GM12878 (cell line): ENCODE results near the gene SLC35E2B. TPM values are rescaled to one million over a fixed set of nuclear protein-coding genes. Genes with fewer than 3 reads are reported as not detected.

Source experiments
- ATAC-seq: fragments of 200-7000 bp; cut with Tn5 transposase; 3 replicates; pipeline ENCODE4 v1.9.1; 2020; ENCODE audit warnings: mild to moderate bottlenecking, moderate library complexity
- BruUV-seq: library from RNA; stranded (reverse); fragments of 400-500 nt; replicated peaks from 2 replicates; lab custom pipeline; 2021; lab: Mats Ljungman, UMichigan
- CTCF ChIA-PET: fragments of 300-600 bp; sonication (Branson Sonifier 250); formaldehyde crosslinking; extraction: SDS; loops from one replicate; lab custom pipeline; 2021; ENCODE audit warnings: inconsistent platforms; lab: Yijun Ruan, JAX
- POLR2A ChIA-PET: fragments of 350-600 bp; formaldehyde crosslinking; extraction: SDS; loops from one replicate; lab custom pipeline; 2021; ENCODE audit warnings: inconsistent platforms; lab: Charles Lee
- RAD21 ChIA-PET: fragments of 300-600 bp; sonication (Branson Sonifier 250); formaldehyde crosslinking; loops from one replicate; lab custom pipeline; 2023; ENCODE audit warnings: antibody characterized with exemption; ENCODE audit not compliant: unreplicated experiment; lab: Charles Lee
- SMC1A ChIA-PET: fragments of 300-600 bp; sonication (Branson Sonifier 250); formaldehyde crosslinking; loops from one replicate; lab custom pipeline; 2023; ENCODE audit not compliant: unreplicated experiment, uncharacterized antibody; lab: Charles Lee
- DNase-seq: peaks from one replicate; pipeline ENCODE4 v3.0.0-alpha.2; 2011; ENCODE audit warnings: low read depth, low spot score
- FAIRE-seq: peaks from 3 replicates; lab custom pipeline; 2011; peaks lifted over from hg19 to GRCh38; lab: Jason Lieb, UNC
- H2AFZ ChIP-seq: 2 replicates; pipeline ENCODE4 v1.6.0; 2011; ENCODE audit warnings: low read depth, low read length, control low read depth; ENCODE audit not compliant: control insufficient read depth
- H3K27ac ChIP-seq: 2 replicates; pipeline ENCODE4 v1.5.1; 2011; ENCODE audit warnings: control low read depth; ENCODE audit not compliant: control insufficient read depth, insufficient read depth
- H3K27me3 ChIP-seq, 2 experiments: replicated peaks in 1 of 2; 2 replicates each; pipeline versions ENCODE4 v1.6.0 to v1.6.1; 2011; ENCODE audit warnings: low read length in 1 of 2; ENCODE audit not compliant: control insufficient read depth in 2 of 2, insufficient read depth in 2 of 2
- H3K36me3 ChIP-seq, 2 experiments: 2 replicates each; pipeline ENCODE4 v1.5.1; 2011; ENCODE audit warnings: low read length in 1 of 2; ENCODE audit not compliant: control insufficient read depth in 2 of 2, insufficient read depth in 2 of 2
- H3K4me1 ChIP-seq: 2 replicates; pipeline ENCODE4 v1.6.1; 2011; ENCODE audit warnings: mild to moderate bottlenecking, low read length, moderate library complexity, mixed read lengths; ENCODE audit not compliant: control insufficient read depth, insufficient read depth
- H3K4me2 ChIP-seq: 2 replicates; pipeline ENCODE4 v1.6.0; 2011; ENCODE audit warnings: control low read depth; ENCODE audit not compliant: control insufficient read depth, insufficient read depth
- H3K4me3 ChIP-seq: fragments of 200-600 bp; sonication (generic); 2 replicates; pipeline ENCODE4 v1.5.1; 2016
- H3K79me2 ChIP-seq: 2 replicates; pipeline ENCODE4 v1.6.0; 2011; ENCODE audit warnings: low read length; ENCODE audit not compliant: control insufficient read depth, insufficient read depth
- H3K9ac ChIP-seq: 2 replicates; pipeline ENCODE4 v1.8.0; 2011; ENCODE audit warnings: low read length, control low read depth, mixed read lengths; ENCODE audit not compliant: control insufficient read depth, insufficient read depth
- H3K9me3 ChIP-seq: replicated peaks from 3 replicates; pipeline ENCODE4 v1.5.1; 2011; ENCODE audit warnings: mild to moderate bottlenecking, low read length; ENCODE audit not compliant: control insufficient read depth, insufficient read depth
- H4K20me1 ChIP-seq: 2 replicates; pipeline ENCODE4 v1.6.0; 2011; ENCODE audit not compliant: control insufficient read depth, insufficient read depth
- CHD2 ChIP-seq: IDR thresholded peaks from 2 replicates; pipeline ENCODE4 v1.6.1; 2011; ENCODE audit warnings: low read depth, low read length, improper control_type of control experiment, borderline replicate concordance
- CUX1 ChIP-seq: IDR thresholded peaks from 2 replicates; pipeline ENCODE4 v1.6.1; 2012; ENCODE audit warnings: improper control_type of control experiment, low read depth, low read length; ENCODE audit not compliant: insufficient replicate concordance
- DPF2 ChIP-seq: fragments of 450-650 bp; IDR thresholded peaks from 2 replicates; pipeline ENCODE4 v1.6.1; 2017; ENCODE audit warnings: mild to moderate bottlenecking
- E4F1 ChIP-seq: fragments of 450-650 bp; IDR thresholded peaks from 2 replicates; pipeline ENCODE4 v1.6.1; 2018; ENCODE audit warnings: borderline replicate concordance, mild to moderate bottlenecking; ENCODE audit not compliant: partially characterized antibody
- EED ChIP-seq: sonication (generic); IDR thresholded peaks from 2 replicates; pipeline ENCODE4 v1.6.1; 2016; ENCODE audit warnings: antibody characterized with exemption, low read depth
- JUNB ChIP-seq: IDR thresholded peaks from 2 replicates; pipeline ENCODE4 v1.6.1; 2016; ENCODE audit warnings: antibody characterized with exemption, mild to moderate bottlenecking
- KAT2A ChIP-seq: conservative IDR thresholded peaks from 2 replicates; pipeline ENCODE4 v1.6.1; 2011; ENCODE audit warnings: low read depth, low read length; ENCODE audit not compliant: control insufficient read depth
- MEF2A ChIP-seq: IDR thresholded peaks from 2 replicates; pipeline ENCODE4 v1.6.1; 2011; ENCODE audit warnings: low read depth, mild to moderate bottlenecking, low read length, moderate library complexity; ENCODE audit not compliant: insufficient read depth
- MLLT1 ChIP-seq: fragments of 450-650 bp; IDR thresholded peaks from 2 replicates; pipeline ENCODE4 v1.6.1; 2016; ENCODE audit warnings: mild to moderate bottlenecking
- NFIC ChIP-seq: IDR thresholded peaks from 2 replicates; pipeline ENCODE4 v1.6.1; 2012; ENCODE audit warnings: low read depth, mild to moderate bottlenecking, inconsistent platforms, low read length, moderate library complexity
- PAX8 ChIP-seq: fragments of 450-650 bp; IDR thresholded peaks from 2 replicates; pipeline ENCODE4 v1.6.1; 2017; ENCODE audit warnings: mild to moderate bottlenecking, moderate library complexity
- SPI1 ChIP-seq: IDR thresholded peaks from 2 replicates; pipeline ENCODE4 v1.6.1; 2011; ENCODE audit warnings: low read depth, mild to moderate bottlenecking, low read length, moderate library complexity, borderline replicate concordance; ENCODE audit not compliant: insufficient read depth
- STAT1 ChIP-seq: fragments of 450-650 bp; conservative IDR thresholded peaks from 2 replicates; pipeline ENCODE4 v1.6.1; 2014; ENCODE audit warnings: antibody characterized with exemption, mild to moderate bottlenecking
- SUPT20H ChIP-seq: IDR thresholded peaks from 2 replicates; pipeline ENCODE4 v1.6.1; 2011; ENCODE audit warnings: low read depth, mild to moderate bottlenecking, low read length, moderate library complexity, borderline replicate concordance; ENCODE audit not compliant: control insufficient read depth
- WGBS: methylation state at CpG from one replicate; pipeline ENCODE4 v1.1.6; 2016; ENCODE audit warnings: low lambda C conversion rate; ENCODE audit not compliant: insufficient replicate concordance, insufficient coverage; ENCODE audit errors: missing lambda C conversion rate; 5-methylcytosine and 5-hydroxymethylcytosine counted together
- in situ Hi-C: fragments of 300-500 bp; cut with MboI; formaldehyde crosslinking; loops from 9 replicates; pipeline ENCODE4 v1.14.3; 2018; ENCODE audit warnings: mixed read lengths
- intact Hi-C: fragments of 100-400 bp; cut with micrococcal nuclease; formaldehyde crosslinking; loops from one replicate; pipeline ENCODE4 v1.14.2; 2022; ENCODE audit not compliant: unreplicated experiment
- polyA plus RNA-seq, 11 experiments: library from polyadenylated mRNA; depleted of rRNA in 4 of 11; unstranded in 6 of 11; stranded (reverse) in 5 of 11; fragments of >200 nt; fragmentation: Nextera tagmentation in 4 of 11; fragmentation: Illumina TruSeq in 1 of 11; extraction: Ambion mirVana in 4 of 11; extraction: Trizol in 1 of 11; gene quantifications; 1 replicate in 1 of 11; 2 replicates in 10 of 11; pipeline versions ENCODE4 v1.2.1 to v1.2.3, GENCODE V29; 2011 to 2016; ENCODE audit warnings: inconsistent platforms in 2 of 11, missing spikeins in 2 of 11, low read depth in 1 of 11
- total RNA-seq, 4 experiments: library from RNA; depleted of rRNA in 3 of 4; stranded (reverse); fragments of >200 nt in 3 of 4; fragmentation: Illumina TruSeq in 1 of 4; extraction: Trizol in 1 of 4; gene quantifications; 2 replicates each; pipeline versions ENCODE4 v1.2.1 to v1.2.3, GENCODE V29; 2013 to 2021

SLC35E2B gene
- total and polyA plus RNA-seq, 10 of the 15 experiments (the other 5 are each of a cell fraction or from before 2014, with no cell fraction given), result 2.6 to 36.7 (median 18.6) TPM

GRCh38 chr1:1613509-1614082 lies 79.0 kb downstream of the SLC35E2B start (continued):
- TF ChIP-seq SUPT20H (no peak), EED (no peak), MEF2A (no peak), E4F1 (no peak)

GRCh38 chr1:1612104-1612400 lies 80.5 kb downstream of the SLC35E2B start:
- intact Hi-C loops, result no loop called here
- in situ Hi-C loops, result no loop called here
- ChIA-PET CTCF (no interaction called here), RAD21 (no interaction called here), SMC1A (no interaction called here), POLR2A (interaction anchor here (0.6 to 0.7 kb wide), 2 partner anchors 33 to 105 kb away, joined by 4 to 7 read pairs; no protein-coding TSS in a partner anchor)
- H3K79me2 ChIP-seq, result peaks cover 3% of the 10 kb centered on the region
- FAIRE-seq (no peak), ATAC-seq (no peak), DNase-seq (no peak)
- H4K20me1 ChIP-seq, result 0 out of 2 replicates have a peak, but pooled peaks cover 3% of the 10 kb centered on the region
- H3K27me3 ChIP-seq, result no peaks in the 10 kb centered on the region; a peak in 1 of 4 replicates
- no peak overlapping the region for H3K4me3 ChIP-seq
- H3K27ac ChIP-seq, result no peak overlapping the region
- 96% methylated on average over 3 of the region's 3 CpGs for WGBS
- BruUV-seq, result no TSS peak
- peaks cover 14% of the 10 kb centered on the region for H3K4me1 ChIP-seq
- no peak overlapping the region for H3K4me2 ChIP-seq
- H3K9ac ChIP-seq, result no peak overlapping the region
- H2AFZ ChIP-seq, result no peak overlapping the region
- H3K9me3 ChIP-seq, result no peaks in the 10 kb centered on the region
- peaks cover 0 to 2% of the 10 kb centered on the region in 2 experiments; a peak in 1 of 4 replicates for H3K36me3 ChIP-seq
- no peak for TF ChIP-seq DPF2
- no peak for TF ChIP-seq PAX8
- no peak for TF ChIP-seq JUNB
- TF ChIP-seq CUX1, result no peak
- TF ChIP-seq KAT2A, result no peak
- TF ChIP-seq NFIC, result no peak
- no peak for TF ChIP-seq STAT1
- TF ChIP-seq CHD2, result no peak
- no peak for TF ChIP-seq MLLT1
- TF ChIP-seq SPI1, result no peak
